GM20000 (cell line): ENCODE results near the gene DCAF10.
"Not testable (repeated sequence)": the region's sequence is repeated elsewhere in the genome, so short reads cannot be mapped to it uniquely, and the experiment has no call there.

Experiments
- DNase-seq: peaks from one replicate; pipeline ENCODE4 v3.0.0; 2012; ENCODE audit warnings: low spot score
- TF ChIP-seq, protein P1 (sequence below): IDR thresholded peaks from 2 replicates; pipeline ENCODE4 v1.5.1; 2012; ENCODE audit warnings: mild to moderate bottlenecking, control low read depth; ENCODE audit errors: extremely low read depth, missing control alignments

DCAF10 gene

GRCh38 chr9:37870799-37871176 lies 70.2 kb downstream of the DCAF10 start:
- no peak for DNase-seq
- TF ChIP-seq, protein P1, sequence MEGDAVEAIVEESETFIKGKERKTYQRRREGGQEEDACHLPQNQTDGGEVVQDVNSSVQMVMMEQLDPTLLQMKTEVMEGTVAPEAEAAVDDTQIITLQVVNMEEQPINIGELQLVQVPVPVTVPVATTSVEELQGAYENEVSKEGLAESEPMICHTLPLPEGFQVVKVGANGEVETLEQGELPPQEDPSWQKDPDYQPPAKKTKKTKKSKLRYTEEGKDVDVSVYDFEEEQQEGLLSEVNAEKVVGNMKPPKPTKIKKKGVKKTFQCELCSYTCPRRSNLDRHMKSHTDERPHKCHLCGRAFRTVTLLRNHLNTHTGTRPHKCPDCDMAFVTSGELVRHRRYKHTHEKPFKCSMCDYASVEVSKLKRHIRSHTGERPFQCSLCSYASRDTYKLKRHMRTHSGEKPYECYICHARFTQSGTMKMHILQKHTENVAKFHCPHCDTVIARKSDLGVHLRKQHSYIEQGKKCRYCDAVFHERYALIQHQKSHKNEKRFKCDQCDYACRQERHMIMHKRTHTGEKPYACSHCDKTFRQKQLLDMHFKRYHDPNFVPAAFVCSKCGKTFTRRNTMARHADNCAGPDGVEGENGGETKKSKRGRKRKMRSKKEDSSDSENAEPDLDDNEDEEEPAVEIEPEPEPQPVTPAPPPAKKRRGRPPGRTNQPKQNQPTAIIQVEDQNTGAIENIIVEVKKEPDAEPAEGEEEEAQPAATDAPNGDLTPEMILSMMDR, result no peak

GRCh38 chr9:37873955-37874354 lies 73.4 kb downstream of the DCAF10 start:
- no peak for DNase-seq
- TF ChIP-seq, protein P1, result no peak

DNA sequence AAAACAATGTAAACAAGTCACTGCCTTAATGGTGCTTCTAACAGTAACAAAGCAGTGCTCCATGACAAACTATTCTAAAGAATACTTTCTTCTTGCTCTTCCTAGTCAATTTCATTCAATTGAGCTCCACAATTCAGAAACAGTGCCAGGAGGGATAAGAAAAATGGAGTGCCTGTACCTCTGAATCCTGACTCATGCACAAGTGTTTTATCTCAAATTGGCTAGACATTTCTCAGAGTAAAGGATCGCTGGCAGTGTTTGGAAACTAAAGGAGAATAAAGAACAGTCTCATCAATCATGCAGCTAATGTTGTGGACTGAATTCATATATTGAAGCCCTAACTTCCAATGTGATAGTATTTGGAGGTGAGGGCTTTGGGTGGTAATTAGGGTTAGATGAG lies 75.8 kb downstream of the DCAF10 start:
- DNase-seq, result no peak
- TF ChIP-seq, protein P1, result no peak

GRCh38 chr9:37880916-37881479 lies 80.4 kb downstream of the DCAF10 start:
- DNase-seq, result no peak
- TF ChIP-seq, protein P1, result no peak

DNA sequence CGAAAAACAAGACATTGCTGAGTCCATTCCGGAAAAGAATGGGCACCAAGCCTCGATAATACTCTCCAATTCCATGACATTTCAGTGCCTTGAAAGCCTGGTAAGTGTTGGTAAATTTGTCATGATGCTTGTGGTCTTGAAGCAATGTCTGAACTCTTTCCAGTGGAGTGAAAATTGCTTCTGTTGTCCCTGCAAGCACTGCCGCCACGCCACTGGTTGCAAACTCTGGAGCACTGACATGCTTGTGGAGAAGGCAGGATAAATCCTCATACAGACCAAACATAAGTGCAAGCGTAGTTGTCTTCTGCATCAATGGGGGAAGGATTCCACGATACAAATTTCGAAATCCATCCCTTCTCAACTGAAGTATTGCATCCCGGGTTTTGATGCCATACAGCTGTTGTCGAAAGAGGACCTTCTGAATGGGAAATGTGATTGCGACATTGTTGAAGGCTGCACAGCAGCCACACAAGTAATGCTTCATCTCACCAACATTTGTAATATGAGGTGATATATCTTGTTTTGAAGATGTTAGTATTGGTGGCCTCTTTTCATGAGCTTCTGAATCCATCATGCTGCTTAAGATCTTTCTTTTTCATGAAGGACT lies 87.5 kb downstream of the DCAF10 start:
- DNase-seq, result not testable (repeated sequence)

GRCh38 chr9:37889536-37889935 lies 88.9 kb downstream of the DCAF10 start:
- no peak for DNase-seq
- TF ChIP-seq, protein P1, result no peak

DNA sequence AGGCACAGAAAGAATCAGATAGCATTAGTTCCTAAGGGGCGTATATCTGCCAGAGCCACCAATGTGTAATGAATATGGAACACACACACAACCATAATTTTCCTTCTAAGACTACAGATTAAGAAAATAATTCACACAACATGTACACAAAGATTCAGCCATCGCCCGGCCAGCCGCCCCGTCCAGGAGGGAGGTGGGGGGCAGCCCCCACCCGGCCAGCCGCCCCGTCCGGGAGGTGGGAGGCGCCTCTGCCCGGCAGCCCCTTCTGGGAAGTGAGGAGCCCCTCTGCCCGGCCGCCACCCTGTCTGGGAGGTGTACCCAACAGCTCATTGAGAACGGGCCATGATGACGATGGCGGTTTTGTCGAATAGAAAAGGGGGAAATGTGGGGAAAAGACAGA lies 90.4 kb downstream of the DCAF10 start:
- DNase-seq, result not testable (repeated sequence)

DNA sequence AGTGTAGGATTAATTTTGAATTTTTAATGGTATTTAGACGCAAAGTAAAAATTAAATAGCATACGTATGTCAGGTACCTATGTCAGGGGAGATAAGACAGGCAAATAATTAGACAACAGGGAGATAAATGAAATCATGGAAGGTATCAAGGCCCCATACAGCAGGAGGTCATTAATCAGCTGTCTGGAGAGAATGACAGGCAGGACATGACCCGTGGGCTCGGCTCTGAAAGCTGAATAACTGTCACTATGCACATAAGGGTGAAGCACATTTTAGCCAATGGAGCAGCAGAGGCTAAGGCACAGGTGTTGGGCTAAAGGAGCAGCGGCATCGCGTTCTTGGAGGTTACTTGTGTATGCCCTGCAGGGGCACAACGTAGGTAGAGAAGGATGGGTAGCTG lies 91.5 kb downstream of the DCAF10 start:
- DNase-seq, result no peak
- TF ChIP-seq, protein P1, result no peak
